ENCODE measurements around the gene KLHL26.

Gene KLHL26

DNA sequence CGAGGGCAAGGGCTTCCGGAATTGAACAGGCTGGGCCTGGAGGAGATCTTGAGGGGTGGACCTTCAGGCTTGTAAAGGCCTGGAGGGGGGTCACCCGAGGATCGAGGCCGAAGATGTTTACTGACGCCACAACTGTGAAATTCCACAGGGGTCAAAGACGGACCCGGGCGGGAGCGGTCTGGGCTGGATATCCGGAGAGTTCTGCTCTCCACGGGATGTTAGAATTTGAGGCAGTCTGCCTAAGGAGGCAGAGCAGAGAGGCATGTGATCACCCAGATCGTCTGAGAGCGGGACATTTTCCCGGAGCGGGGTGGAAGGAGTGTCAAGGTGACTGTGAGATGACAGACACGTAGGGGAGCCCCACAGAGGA, 13.2 kb downstream of the KLHL26 start:
- no peak for DNase-seq

GRCh38 chr19:18650468-18651041, 13.7 kb downstream of the KLHL26 start:
- DNase-seq: no peak

DNA sequence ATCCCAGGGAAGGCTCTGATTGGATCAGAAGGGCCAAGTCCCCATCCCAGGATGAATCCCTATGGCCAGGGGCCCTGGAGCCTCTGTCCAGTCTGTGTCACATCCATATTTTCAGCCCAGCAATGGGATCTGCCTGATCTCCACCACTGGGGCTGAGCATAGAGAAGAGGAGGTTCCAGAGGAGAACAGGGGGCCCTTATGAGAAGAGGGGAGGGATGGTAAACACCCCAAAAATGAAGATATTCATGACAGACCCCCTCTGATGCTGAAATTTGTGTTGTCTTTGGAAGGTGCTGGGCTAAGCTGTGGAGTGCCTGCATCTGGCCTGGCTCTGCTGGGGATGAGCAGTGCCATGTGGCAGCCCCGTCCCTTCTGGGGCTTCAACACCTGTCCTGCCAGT, 14.5 kb downstream of the KLHL26 start:
- no peak for DNase-seq

DNA sequence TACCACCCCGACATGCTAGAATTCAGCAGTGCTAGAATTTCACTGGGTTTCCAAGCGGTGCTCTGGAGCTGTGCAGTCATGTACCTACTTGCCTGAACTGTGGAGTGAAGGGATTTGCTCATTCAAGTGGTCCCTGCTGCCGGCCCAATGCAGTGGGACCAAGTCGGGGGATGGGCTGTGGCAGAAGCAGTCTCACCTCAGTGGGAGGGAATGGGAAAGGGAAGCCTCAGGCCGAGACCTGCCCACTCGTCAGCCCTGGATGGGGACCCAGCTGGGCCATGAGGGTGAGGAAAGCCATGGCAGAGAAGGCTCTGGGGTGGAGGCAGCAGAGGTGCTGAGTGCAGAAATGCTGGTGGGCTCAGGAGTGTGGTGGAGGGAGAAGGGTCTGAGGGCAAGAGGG, 14.9 kb downstream of the KLHL26 start:
- DNase-seq: peak; percentile 69

- DNase-seq: no peak
Observed at GRCh38 chr19:18653853-18654252, 17.0 kb downstream of the KLHL26 start.

- DNase-seq: no peak
Observed at GRCh38 chr19:18654469-18654868, 17.6 kb downstream of the KLHL26 start.

DNA sequence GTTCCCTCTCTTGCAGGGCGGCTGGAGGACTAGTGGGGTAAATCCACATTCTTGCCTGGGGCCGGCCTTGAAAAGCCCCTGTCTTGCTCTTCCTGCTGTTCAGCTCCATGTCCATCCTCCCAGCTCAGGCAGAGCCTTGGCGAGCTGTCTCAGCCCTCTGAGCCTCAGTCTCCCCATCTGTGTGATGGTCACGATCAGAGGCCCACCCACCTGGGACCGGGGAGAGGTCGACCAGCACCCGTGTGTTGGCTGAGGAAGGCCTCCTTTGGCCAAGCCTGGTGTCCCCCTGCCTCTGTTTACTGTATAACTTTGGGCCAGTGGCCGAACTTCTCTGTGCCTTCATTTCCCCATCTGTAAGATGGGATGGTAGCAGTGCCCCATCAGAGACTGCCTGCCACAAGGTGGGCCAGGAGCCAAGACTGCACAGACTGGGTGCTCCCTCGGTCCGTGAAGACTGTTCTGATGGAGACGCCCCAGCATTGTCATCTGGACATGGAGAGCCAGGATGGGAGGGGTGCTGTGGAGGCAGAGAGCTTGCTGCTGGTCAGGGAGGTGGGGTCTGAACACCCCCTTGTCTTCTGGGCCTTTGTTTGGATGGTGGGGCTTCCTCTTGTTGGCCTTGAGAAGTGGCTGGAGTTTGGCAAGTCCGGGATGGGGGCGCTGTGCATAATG, 18.5 kb downstream of the KLHL26 start:
- no peak for DNase-seq

- no peak for DNase-seq
Observed at GRCh38 chr19:18656337-18657086, 19.7 kb downstream of the KLHL26 start.

DNA sequence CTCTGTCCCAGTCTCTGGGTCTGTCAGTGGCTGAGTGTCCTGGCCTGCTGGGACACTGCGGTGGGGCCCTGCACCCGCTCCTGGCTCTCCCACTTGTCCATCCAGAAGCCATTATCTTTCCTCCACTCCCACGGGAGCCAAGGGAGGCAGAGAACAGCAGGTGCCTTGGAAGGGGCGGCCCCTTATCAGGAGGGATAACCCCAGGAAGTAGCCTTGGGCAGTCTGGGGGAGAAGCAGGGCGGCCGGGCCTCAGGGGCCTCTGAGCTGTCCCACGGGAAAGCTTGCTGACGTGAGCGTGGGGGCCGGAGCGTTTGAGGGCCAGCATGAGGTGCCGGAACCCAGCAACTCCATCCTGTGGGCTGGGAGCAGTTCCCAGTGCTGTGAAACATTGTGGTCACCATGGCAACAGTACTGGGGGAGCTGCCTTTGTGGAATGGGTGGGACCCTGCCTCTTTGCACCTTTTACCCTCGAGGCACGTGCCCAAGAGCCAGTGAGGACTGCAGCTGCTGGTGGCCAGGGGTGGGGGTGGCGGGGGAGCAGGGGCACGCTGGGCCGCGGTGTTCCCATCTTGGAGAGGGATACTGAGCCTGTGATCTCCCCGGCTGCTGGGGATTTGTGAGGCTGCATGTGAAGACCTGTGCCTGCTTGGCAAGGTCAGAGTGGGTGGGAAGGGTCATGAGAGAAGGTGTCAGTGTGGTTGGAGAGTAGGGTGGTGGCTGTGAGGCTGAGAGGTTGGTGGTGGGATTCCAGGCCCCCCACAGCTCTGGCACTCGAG, 20.9 kb downstream of the KLHL26 start:
- no peak for DNase-seq

DNA sequence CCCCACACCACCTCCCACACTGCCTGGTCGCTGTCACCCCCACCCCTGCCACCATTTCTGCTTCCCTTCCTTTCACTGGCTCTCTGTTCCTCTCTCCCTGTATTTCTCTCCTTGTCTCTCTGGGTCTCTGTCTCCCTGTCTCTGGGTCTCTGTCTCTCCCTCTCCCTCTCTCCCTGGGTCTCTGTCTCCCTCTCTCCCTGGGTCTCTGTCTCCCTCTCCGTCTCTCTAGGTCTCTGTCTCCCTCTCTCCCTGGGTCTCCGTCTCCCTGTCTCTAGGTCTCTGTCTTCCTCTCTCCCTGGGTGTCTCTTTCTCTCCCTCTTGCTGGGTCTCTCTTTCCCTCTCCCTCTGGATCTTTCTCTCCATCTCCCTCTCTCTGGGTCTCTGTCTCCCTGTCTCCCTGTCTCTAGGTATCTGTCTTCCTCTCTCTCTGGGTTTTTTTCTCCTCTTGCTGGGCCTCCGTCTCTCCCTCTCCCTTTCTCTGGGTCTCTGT, 21.6 kb downstream of the KLHL26 start:
- DNase-seq: no peak

GRCh38 chr19:18659281-18660050, 22.6 kb downstream of the KLHL26 start:
- DNase-seq: no peak

GRCh38 chr19:18660051-18660910, 23.5 kb downstream of the KLHL26 start:
- DNase-seq: no peak

- no peak for DNase-seq
Observed at GRCh38 chr19:18660939-18661670, 24.3 kb downstream of the KLHL26 start.

- DNase-seq: no peak
Observed at GRCh38 chr19:18662972-18663732, 26.3 kb downstream of the KLHL26 start.

DNA sequence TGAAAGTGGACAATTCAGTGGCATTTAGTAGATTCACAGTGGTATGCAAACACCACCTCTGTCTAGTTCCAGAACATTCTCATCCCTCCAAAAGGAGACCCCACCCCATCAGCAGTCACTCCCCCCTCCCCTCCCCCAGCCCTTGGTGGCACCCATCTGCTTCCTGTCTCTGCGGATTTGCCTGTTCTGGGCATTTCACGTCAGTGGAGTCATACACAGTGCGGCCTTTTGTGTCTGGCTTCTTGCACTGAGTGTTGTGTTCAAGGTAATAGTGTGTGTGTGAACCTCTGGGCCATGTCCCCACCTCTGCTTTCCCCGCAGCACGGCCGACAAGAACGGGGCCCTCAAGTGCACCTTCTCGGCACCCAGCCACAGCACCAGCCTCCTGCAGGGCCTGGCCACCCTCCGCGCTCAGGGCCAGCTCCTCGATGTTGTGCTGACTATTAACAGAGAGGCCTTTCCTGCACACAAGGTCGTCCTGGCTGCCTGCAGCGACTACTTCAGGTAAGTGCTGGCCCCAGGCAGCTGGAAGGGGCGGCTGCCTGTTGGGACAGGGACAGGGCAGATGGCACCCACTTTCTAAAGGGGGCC, 27.2 kb downstream of the KLHL26 start:
- DNase-seq: peak; percentile 37

DNA sequence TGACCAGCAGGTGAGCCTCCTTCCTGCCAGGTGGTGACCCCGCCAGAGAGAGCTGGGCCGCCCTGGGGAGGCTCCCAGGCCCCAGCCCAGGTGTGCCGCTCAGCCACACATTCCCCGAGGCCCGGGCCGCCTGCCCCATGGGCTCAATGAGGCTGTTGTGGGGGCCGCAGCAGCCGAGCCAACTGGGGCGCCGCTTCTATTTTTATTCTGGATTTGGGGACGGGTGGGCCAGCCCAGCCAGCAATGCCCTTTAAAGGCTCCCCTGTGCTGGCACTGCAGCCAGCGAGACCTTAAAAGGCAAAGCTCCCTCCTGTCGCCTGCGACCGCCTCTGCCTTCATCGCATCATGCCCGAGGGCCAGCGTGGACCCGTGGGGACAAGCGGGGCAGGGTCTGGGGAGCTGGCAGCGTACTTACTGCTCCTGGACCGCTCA, 29.0 kb downstream of the KLHL26 start:
- no peak for DNase-seq

- no peak for DNase-seq
Observed at GRCh38 chr19:18666317-18666716, 29.5 kb downstream of the KLHL26 start.

DNA sequence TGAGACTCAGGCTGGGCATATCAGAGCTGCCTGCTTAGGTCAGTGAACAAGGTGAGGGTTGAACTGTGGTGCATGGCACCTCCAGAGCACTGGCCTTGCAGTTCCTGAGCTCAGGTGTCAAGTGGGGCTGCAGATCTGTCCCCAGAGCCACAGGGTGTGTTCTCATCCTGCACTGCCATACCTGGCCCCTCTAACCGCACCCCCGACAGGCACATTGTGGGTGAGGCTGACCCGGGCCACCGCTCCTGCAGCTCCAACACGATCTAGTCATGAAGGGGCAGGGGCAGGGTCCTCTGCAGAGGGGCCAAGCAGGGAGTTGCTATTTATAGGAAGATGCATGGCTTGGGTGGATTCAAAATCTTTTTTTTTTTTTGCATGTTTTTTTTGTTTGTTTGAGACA, 30.0 kb downstream of the KLHL26 start:
- DNase-seq: no peak

DNA sequence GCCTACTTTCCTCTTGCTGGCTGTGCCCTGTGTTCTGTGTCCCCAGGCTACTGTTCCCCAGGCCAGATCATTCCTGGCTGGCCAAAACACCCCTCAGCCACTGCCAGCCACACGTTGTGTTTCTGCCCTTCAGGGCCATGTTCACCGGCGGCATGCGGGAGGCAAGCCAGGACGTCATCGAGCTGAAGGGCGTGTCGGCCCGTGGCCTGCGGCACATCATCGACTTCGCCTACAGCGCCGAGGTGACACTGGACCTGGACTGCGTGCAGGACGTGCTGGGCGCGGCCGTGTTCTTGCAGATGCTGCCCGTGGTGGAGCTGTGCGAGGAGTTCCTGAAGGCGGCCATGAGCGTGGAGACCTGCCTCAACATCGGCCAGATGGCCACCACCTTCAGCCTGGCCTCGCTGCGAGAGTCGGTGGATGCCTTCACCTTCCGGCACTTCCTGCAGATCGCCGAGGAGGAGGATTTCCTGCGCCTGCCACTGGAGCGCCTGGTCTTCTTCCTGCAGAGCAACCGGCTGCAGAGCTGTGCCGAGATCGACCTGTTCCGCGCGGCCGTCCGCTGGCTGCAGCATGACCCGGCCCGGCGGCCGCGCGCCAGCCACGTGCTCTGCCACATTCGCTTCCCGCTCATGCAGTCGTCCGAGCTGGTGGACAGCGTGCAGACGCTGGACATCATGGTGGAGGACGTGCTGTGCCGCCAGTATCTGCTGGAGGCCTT, 30.9 kb downstream of the KLHL26 start:
- no peak for DNase-seq
